Adrenal gland (tissue), 5 donors: ENCODE measurements around the gene TMPRSS11F.

ENCODE experiments used
- CTCF ChIP-seq, 6 experiments: fragments of 450-650 bp in 4 of 6; fragments of 200-600 bp in 2 of 6; sonication (generic) in 1 of 6; IDR thresholded peaks; 1 replicate in 5 of 6; 2 replicates in 1 of 6; pipeline versions ENCODE4 v1.5.1 to v1.8.0; 2016 to 2021; ENCODE audit warnings: antibody characterized with exemption in 6 of 6, mild to moderate bottlenecking in 2 of 6, moderate library complexity in 1 of 6
- POLR2A ChIP-seq, 2 donors: fragments of 450-650 bp; IDR thresholded peaks; one replicate each; pipeline ENCODE4 v1.6.1; 2017; ENCODE audit warnings: antibody characterized with exemption in 2 of 2, mild to moderate bottlenecking in 2 of 2, moderate library complexity in 1 of 2
- donor health status: DM: no; HTN: no; CAD: no.

- no peak for TF ChIP-seq CTCF (IDR thresholded peaks at IDR 0.05)
- TF ChIP-seq POLR2A (IDR thresholded peaks at IDR 0.05): no peak
These were observed 19.2 kb downstream of the TMPRSS11F start for GRCh38 chr4:68110441-68110840.
